HT-29 (cell line): ENCODE measurements around the gene KIF6. TPM values are rescaled to one million over a fixed set of nuclear protein-coding genes. Genes with fewer than 3 reads are reported as not detected.

ENCODE experiments used
- DNase-seq: peaks from one replicate; pipeline ENCODE4 v3.0.0-alpha.2; 2015; ENCODE audit warnings: low spot score
- total RNA-seq: library from RNA; depleted of rRNA; stranded (reverse); fragments of >200 nt; shearing (Covaris generic); gene quantifications from 2 replicates; pipeline ENCODE4 v1.2.3, GENCODE V29; 2014

Gene KIF6
- total RNA-seq, 1 experiment from 2014 or later, result not detected

DNA sequence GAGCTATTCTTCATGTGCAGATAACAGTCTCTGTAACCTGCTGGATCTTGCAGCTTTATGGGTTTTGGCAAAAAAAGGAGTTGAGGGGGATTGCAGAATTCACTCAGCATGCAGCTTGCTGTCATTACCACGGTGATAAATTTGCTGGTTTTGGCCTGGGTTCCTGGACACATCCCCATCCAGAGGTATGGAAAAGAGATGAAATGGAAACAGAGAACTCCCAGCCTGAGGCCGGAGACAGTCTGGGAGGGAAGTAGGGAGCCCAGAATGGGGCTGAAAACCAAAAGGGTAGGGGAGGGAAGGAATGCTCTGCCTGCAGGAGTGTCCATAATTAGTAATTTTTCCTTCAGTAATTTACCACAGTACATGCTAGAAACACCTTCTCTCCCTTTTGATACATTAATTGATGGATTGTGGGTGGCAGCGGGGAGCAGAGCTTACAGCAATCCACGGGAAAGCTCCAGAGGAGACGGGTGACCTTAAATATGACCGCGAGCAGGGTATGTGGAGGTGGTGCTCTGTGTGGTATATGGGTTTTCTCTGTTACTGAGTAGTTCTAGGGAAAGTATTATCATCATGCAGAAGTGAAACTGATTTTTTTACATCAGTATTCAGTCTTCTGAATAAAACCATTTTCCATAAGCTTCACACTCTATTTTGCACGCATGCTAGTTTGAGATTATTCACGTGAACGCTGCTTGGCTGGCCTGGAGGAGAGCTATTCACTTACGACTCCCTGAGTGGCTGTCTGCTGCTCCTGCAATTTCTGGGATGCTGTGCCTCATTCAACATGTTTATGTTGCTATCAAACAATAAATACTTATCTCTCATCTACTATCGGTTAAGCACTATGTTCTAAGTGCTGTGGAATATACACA lies 336.4 kb downstream of the KIF6 start:
- DNase-seq, result no peak

DNA sequence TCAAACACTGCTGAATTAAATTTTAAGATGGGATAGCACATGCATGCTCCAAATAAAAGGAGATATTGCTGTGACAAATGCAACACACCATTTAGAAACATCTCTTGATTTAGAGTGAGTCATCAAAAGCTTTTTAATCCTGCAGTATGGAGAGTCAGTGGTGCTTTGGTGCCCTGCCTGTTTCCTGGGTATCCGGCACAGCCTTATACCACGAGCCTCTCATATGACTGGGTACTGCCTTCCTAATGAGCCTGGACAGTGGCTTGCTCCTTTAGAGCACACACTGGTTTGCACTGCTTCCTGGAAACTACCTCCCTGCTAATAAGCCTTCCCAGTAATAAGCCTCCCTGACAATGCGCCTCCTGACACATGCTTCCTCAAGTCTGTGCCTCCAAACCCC lies 337.4 kb downstream of the KIF6 start:
- DNase-seq, result no peak

DNA sequence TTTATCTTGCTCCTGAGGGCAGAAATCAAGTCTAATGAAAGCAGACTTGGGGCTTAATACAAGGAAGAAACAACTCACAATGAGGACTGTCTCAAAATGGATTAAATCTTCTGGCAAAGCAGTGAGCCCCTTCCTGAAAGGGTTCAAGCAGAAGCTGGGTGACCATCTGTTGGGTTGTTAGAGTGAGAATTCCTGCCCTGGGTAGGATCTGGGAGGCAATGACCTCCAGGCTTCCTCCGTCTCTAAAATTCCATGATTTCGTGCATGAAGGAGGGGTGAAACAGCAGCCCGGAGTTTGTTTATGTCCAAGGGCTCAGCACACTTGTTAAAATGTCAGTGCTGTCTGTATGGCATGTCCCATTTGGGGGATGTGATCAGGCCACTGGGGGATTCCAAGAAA lies 338.7 kb downstream of the KIF6 start:
- DNase-seq, result no peak

DNA sequence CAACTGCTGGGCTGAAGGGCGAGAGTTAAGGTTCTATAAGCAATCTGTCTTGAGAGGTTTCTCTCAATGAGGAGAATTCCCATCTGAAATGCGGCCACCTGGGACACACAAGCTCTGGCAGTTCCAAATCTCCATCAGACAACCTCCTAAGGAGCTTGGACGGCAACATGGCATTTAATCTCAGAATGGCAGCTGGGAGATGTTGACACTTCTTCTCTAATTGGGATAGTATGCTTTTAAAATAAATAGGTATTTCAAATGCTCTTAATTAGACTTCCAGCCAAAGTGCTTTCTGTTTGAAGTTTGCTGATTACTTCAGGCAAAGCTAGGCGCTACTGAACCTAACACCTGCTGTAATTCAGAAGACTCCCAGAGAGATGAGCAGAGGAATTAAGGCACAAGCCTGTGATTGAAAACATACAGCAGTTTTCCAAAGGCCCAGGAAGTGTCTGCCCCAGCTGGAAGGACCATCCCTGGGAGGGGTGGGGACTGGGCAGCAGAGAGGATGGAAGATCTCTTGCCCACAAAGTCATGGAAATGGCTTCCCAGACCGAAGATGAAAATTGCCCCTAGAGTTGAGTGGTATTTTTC lies 343.6 kb downstream of the KIF6 start:
- no peak for DNase-seq

DNA sequence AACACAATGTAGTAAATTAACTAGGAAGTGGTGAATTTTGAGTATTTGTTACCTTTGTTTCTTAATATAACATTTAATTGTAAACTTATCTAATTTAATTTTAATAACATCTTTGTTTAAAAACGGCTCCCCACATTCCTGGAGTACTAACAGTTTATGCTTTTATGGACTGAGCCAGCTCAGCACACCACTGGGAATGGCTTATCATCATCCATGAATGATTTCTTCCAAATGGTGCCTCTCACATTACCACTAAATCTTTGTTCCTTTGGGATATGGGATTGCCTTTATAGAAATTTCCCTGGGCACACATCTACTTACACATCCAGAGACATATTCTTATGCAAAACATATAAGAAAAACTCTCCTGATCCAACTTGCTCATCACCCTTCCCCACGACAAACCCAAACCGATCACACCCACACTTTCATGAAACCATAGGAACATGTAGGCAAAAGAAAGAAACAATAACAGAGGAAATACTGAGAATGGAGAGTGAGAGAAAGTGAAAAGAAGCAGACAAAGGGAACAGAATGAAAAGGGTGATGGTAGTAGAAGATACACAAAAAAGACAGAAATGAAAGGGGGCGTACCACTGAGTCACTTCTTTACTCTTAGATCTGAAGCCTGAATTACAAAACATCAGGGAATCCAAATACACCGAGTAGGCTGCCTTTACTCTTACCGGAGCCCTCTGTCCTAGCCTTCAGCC lies 344.2 kb downstream of the KIF6 start:
- DNase-seq, result no peak

DNA sequence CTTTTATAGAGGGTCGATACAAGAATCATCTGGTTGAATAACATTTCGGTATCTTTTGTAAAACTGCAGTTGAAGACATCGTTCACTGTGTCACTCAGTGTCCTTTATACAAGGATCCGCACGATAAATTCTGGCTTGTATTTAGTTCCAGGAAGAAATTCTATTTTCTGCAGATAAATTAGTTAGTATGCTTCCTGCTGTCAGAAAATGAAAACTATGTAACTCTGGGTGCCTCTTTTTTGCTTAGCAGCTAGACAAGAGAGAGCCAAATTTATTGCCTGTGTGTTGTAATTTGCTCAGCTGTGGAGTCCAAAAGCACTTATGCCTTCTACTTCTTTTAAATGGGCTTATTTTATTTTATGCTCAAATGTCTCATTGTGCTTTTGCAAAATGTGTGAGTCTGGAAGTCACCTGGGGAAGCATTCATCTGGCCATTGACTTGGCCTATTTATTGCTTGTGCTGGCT lies 346.2 kb downstream of the KIF6 start:
- no peak for DNase-seq

DNA sequence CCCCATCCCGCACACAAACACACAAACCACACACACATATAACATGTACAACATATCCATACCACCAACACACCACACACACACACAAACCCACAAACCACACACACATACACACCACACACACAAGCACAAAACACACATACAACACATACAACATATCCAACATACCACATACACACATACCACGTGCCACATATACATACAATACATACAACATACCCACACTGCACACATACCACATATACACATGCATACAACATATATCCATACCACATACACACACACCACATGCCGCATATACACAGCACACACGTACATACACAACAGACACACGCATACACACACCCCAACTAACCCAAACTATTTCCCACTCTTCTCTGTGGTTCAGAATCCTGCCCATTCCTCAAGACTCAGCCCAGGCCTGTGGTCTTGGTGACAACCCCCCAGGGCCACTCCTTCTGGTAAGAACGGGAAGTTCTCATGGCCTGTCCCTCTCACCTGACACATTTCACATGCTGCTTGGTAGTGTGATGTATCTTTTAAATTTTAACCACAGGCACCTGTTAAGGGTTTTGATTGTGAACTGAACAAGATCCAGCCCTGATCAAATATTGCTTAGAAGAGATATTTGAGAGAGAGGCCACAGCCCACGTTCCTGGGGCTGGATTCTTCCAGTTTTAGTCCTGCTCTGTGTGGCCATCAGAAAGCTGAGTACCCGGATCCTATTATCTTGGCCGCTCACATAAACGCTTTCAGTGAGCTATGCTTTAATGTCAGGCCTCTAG lies 346.8 kb downstream of the KIF6 start:
- no peak for DNase-seq

DNA sequence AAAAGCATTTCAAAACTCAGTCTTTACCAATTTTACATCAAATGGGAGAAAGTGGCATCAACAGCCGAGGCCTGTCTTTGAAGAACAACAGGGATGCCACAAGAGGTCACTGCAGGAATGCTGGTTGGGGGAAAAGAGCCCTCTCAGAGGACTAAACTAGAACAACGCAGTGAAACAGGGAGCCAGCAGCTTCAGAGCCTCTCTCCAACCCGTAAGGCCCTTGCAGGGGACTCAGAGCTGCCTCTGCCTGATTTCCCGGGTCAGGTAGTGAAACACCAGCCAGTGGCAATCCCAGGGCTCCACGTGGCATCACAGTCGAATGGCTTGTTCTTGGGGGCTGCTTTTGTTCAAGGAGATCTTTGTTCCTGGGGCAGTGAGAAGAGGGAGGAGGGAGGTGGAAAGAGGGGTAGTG lies 347.7 kb downstream of the KIF6 start:
- peak; percentile 51 for DNase-seq

DNA sequence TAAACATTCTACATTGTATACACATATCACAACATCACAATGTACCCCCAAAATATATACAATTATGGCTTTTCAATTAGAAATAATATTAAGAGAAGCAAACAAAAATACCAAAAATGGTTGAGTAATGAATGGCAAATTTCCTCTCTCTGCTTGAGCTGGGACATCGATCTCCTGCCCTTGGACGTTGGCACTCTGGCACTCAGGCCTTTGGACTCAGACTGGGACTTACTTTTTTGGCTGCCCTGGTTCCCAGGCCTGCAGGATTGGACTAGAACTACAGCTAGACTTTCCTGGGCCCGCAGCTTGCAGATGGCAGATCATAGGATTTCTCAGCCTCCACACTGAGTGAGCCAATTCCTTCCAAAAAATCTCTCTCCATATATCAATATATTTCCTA lies 349.8 kb downstream of the KIF6 start:
- DNase-seq, result no peak

DNA sequence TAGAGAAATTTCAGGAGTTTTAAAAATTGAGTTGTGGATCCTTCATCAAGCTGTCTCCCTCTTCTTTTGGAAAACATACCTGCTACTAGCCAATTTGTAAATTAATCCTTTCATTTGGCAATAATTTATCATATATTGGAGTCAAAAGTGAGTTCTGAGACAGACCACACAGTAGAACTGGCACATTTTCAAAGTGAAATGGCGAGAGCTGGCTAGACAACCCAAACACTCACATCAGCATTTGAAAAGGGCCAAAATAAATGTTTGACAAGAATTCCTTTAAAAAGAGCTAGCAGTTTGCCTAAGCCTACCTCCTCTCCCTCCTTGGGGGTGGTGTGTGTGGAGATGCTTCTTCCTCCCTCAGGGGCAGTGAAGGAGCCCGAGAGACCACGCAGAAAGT lies 354.8 kb downstream of the KIF6 start:
- DNase-seq, result no peak

DNA sequence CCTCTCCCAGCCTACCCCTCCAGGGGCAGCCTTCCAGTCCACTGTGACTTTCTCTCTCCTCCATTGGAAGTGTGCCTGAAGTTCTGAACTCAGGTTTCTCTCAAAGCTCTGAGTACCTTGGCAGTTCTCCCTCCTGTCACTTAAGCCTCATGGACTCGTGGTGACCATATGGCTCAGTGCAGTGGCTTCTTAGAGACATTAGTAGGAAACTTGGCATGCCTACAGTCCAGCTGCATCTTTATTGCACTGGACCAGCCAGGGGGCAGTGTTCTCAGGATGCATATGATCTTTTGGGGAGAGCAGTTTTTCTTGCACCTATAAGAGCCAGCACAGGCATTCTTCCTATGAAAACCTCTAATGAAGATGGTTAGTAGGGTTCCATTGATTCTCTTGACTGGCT lies 355.2 kb downstream of the KIF6 start:
- DNase-seq, result peak; percentile 15

DNA sequence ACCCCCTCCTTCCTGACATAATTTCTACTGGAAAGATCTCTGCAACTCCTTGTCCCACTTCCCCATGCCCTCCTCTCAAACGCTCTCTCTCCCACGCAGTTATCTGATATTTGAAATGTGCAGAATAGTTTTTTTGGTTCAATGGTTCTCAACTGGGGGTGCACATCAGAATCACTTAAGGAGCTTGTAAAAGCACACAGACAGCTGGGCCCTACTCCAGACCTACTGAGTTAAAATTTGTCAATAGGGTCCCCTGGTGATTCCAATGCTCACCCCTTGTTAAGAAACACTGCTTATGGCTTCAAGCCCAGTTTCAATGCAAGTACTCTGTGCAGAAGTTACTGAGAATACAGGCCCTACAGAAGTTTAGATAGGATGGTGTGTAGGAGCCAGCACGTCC lies 357.5 kb downstream of the KIF6 start:
- DNase-seq, result no peak

DNA sequence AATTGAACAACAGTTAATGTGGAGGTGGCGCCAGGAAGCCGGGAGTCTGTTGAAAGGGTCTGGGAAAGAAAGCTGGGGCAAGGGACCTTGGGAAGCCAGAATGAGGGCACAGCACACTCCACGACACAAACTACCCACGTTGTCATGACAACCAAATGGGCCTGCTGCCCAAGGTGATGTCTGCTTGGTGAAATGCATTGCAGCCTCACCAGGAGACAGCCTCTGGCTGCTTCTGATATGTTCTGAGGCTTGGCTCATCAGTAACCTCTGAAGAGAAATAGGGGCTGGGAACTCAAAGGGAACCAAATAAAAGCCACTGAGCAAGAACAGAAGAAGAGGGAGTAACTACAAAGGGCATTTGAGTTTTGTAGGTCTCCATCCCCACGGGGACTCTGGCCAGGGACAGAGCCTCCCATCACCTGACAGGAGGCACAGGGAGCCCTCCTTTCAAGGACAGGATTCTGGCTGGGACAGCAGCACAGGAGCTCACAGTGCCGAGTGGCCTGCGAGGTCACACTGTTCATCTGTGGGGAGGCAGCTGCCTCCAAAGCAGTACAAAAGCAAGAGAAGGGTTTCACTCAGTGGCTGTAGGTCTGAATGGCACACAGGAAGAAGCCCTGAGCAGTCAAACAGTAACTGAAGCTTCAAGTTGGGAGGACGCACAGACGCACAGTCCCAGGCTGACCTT lies 358.1 kb downstream of the KIF6 start:
- DNase-seq, result no peak

DNA sequence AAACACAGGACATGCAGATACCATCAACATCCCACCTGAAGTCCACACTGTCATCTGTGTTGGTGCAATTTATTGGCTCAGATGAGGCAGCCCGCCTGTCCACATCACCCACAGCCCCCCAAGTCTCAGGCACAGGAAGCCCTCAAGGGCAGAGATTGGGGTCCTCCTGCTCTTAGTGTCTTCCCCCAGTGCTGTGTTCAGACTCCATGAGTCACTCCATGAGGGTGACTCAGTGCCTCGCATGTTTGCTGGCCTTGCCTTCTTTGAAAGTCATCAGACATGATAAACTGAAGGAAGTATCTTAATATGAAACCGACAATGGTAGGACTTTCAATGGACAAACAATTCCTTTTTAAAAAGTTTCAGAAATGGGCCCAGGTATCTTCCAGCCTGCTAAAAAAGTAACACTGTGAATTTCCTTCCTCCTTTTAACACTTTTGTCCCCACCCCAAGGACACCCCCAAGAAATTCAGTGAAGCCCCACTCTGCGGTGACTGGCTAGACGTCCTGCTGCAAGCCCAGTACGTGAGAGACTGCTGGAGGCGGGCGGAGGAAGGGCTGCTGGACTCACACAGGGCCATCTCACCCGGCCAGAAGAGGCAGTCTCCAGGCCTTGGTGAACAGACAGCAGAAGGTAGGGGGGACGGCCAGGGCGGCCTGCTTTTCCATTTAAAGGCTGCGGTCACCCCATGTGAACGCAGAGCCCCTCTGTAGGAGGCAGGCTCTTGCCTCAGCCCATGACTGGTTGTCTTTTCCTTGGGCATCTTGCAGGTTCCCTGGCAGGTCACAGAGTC lies 359.7 kb downstream of the KIF6 start:
- DNase-seq, result no peak

DNA sequence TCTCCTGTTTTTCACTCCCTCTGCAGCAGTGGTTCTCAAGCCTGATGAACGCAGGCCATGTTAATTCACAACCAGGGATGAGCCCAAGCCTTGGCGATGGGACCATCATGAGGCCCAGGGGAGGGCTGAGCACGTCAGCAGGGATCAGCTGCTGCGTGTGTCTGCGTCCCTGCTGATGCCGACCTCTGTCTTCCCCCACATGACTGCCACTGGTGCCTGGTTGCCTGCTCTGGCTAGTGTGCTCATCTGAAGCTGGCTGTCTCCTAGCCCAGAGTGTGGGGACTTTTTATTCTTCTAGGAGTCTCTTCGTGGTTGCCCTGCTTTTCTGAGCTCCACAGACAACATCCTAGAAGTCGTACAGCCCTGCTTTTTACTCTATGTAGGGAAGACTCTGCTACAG lies 361.9 kb downstream of the KIF6 start:
- DNase-seq, result no peak

DNA sequence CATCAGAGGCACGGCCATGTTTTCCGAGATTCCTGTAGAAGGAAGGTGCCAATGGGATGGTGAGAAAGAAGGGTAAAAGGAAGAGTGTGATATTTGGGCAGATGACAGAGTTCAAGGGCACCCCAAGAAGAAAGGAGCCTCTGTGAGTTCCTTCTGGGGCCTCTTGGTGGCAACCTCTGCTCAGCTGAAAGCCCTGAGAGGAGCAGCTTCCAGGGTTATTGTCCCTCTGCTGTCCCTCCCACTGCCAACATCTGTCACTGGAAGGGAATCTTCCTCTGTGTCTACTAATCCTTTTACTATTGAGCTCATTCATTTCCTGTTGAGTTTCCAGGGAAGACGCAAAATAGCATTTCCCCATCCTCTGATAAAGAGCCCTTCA lies 362.7 kb downstream of the KIF6 start:
- DNase-seq, result peak; percentile 15

DNA sequence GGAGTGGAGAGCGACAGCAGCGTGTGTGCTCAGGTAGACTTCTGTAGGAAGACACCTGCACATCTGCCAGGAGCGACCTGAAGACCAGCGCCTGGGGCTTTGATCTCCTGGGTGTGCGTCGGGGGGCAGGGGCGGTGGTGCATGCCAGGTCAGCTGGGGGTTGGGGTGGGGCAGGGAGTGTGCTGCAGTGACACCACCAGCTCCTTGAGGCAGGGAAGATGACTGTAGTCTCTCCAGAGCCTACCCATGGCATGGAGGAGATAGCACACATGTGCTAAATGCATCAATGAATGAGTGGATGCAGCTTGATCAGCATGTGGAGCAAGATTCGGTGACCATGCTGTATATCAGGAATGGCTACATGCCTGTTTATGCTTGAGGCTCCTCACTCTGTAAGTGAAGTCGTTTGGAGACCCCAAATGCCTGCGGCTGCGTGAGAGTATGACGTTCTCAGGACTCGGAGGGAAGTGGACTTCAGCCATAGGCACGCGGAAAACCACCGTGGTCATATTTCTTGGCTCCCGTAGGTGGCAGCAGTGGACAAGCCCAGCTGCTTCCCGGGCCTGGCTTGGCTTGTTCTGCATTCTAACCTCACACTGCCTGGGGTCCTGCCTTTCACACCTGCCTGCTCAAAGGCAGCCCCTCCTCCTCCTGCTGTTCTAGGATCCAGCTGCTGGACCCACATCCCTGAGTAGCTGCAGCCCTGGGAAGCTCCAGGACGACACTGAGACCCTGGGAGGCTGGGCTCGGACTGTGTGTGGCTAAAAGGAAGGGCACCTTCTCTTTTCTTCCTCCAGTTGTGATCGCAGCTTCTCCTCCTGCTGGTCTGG lies 363.3 kb downstream of the KIF6 start:
- peak; percentile 72 for DNase-seq

DNA sequence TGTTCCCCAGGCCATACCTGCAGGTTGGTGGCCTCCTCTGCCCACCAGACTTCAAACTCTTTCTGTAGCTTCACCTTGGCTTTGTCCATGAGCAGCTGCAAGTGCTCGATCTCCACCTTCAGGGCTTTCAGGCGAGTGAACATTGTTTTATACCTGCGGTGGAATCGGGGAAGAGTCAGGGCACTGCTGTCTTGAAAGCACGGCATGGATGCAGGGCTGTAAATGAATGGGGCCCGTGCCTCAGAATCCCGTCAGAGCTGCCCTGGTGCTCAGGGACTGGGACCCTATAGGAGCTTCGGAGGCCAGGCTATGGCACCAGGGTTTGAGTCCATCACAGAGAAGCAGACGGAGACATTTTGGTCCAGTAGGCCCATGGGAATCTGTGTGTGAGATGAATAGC lies 364.8 kb downstream of the KIF6 start:
- no peak for DNase-seq

DNA sequence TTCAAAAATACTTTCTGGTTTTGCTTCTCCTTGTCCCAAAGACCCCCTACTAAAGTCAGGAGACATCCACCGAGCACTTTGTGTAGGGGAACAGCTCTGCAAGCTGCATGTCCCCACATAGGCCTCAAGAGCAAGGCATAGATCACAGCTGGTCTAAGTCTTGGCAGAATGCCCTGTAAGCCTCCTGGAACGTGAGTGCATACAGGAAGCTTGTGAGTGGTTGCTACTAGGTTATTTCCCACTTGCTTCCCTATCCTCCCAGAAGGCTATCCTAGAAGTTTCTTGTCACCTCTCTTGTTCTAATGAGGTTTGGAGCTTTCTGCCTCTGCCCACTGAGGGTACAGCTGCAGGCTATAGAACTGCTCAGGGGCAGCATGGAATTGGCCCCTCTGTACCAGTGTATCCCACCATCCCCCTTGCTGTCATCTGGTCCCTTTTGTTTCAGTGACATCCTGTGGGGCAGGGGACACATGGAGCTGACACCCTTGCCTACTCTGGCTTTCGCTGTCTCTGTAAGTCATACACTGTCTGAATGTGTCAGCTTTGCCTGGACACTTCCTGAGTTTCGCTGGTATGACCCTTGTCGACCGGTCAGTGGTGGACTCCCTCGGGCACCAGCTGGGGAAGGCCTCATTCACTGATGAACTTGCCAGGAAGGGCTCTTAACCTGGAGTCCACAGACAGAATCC lies 367.1 kb downstream of the KIF6 start:
- peak; percentile 34 for DNase-seq
